ENCODE results near the gene MAP3K7CL. TPM values are rescaled to one million over a fixed set of nuclear protein-coding genes. Genes with fewer than 3 reads are reported as not detected.

Gene MAP3K7CL
- total and polyA plus RNA-seq, 2 of the 8 experiments (the other 6 are each of a cell fraction or from before 2014, with no cell fraction given), result not detected

DNA sequence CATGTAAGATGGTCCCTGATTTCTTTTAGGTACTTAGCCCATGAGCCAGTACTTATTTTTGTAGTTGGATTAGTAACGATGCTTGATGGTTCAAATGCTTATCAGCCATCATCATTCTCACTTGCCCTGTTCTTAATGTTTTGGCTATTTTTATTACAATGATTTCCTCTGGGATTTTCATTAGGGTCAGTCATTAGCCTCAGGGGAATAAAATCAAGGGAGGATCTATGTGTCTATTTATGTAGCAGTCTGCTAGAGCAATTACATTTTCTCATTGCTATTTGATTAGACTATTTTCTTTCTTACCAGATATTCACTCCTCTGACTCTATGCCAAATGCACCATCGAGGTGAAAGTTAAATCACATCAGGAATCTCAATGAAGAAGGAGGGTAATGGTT, 46.1 kb upstream of the MAP3K7CL start:
- no peaks in the 10 kb centered on the region; a peak in 1 of 7 replicates for H3K27me3 ChIP-seq (replicated peaks in 1 of 4; ENCODE audit: control insufficient read depth in 3 of 4, extremely low read depth in 1 of 4, insufficient read depth in 3 of 4, low read length in 3 of 4)
- no peaks in the 10 kb centered on the region for H3K79me2 ChIP-seq (ENCODE audit: control insufficient read depth in 1 of 2, insufficient read depth in 2 of 2, low read length in 2 of 2)
- FAIRE-seq (no peak), DNase-seq (ENCODE audit: low read depth in 1 of 2, low spot score in 2 of 2) (no peak)
- peaks cover 0 to 3% (median 0%) of the 10 kb centered on the region in 4 experiments; a peak in 1 of 7 replicates for H3K4me1 ChIP-seq (replicated peaks in 1 of 4; ENCODE audit: control insufficient read depth in 3 of 4, insufficient read depth in 4 of 4, low read length in 3 of 4)
- H3K79me1 ChIP-seq (ENCODE audit: low read depth, low read length), result no peaks in the 10 kb centered on the region
- H3K14ac ChIP-seq (ENCODE audit: insufficient read length), result no peak overlapping the region
- H2BK15ac ChIP-seq (ENCODE audit: low read length), result no peak overlapping the region
- no peak overlapping the region for H3K4me3 ChIP-seq (ENCODE audit: extremely low read depth in 1 of 4, insufficient read depth in 2 of 4, low read depth in 3 of 4, low read length in 4 of 4)
- ChIA-PET POLR2A (ENCODE audit: partially characterized antibody) (no interaction called here), CTCF (ENCODE audit: partially characterized antibody) (interaction anchor here (0.6 to 0.9 kb wide), 2 partner anchors 153 to 1057 kb away, joined by 3 read pairs; no protein-coding TSS in a partner anchor)
- H3K9ac ChIP-seq (replicated peaks in 1 of 4; ENCODE audit: extremely low read depth in 1 of 4, low read depth in 3 of 4, low read length in 3 of 4), result no peak overlapping the region
- H2AFZ ChIP-seq (ENCODE audit: low read length), result no peak overlapping the region
- no peak overlapping the region for H3K23ac ChIP-seq (ENCODE audit: insufficient read length)
- H3K4me2 ChIP-seq (ENCODE audit: insufficient read depth in 1 of 2, low read depth in 2 of 2, low read length in 2 of 2), result no peak overlapping the region
- WGBS, 2 experiments (ENCODE audit: extremely low coverage in 1 of 2, insufficient coverage in 1 of 2, insufficient read length in 1 of 2, insufficient replicate concordance in 2 of 2, low coverage in 1 of 2, low lambda C conversion rate in 2 of 2, missing lambda C conversion rate in 1 of 2), result 92% methylated on average over 2 of the region's 2 CpGs; no CpG with 5 or more reads in 1 of the 2 experiments
- no peak overlapping the region for H2BK12ac ChIP-seq (ENCODE audit: low read depth, low read length)
- H4K8ac ChIP-seq (ENCODE audit: extremely low read depth, insufficient read depth, low read length), result no peak overlapping the region
- H3K23me2 ChIP-seq (ENCODE audit: low read depth, low read length), result no peaks in the 10 kb centered on the region
- H2BK120ac ChIP-seq (replicated peaks; ENCODE audit: low read depth, low read length), result no peak overlapping the region
- no peak overlapping the region for H3K18ac ChIP-seq (ENCODE audit: extremely low read depth, low read length)
- no peak overlapping the region for H2AK5ac ChIP-seq (ENCODE audit: low read depth, low read length)
- H4K91ac ChIP-seq (replicated peaks; ENCODE audit: insufficient read length, low read length), result no peak overlapping the region
- no peak overlapping the region for H4K5ac ChIP-seq (ENCODE audit: insufficient read length, low read depth, low read length)
- no peak overlapping the region for H2BK20ac ChIP-seq (ENCODE audit: low read length)
- H3K36me3 ChIP-seq (ENCODE audit: control insufficient read depth in 2 of 4, insufficient read depth in 4 of 4, low read length in 3 of 4), result no peaks in the 10 kb centered on the region
- no peak overlapping the region for H2BK5ac ChIP-seq (ENCODE audit: low read depth, low read length)
- no peak overlapping the region for H3K56ac ChIP-seq (replicated peaks; ENCODE audit: insufficient read length, low read depth, low read length)
- no peak overlapping the region for H3K27ac ChIP-seq (ENCODE audit: low read depth, low read length)
- H3K4ac ChIP-seq (replicated peaks; ENCODE audit: insufficient read length, low read depth, low read length), result no peak overlapping the region
- TF ChIP-seq BRCA1 (IDR thresholded peaks at IDR 0.05; ENCODE audit: low read depth, low read length) (no peak), SIN3A (conservative IDR thresholded peaks at IDR 0.05 in 1 of 2, IDR thresholded peaks at IDR 0.05 in 1 of 2; ENCODE audit: low read depth in 1 of 2, low read length in 2 of 2) (no peak), CBX8 (IDR thresholded peaks at IDR 0.05; ENCODE audit: borderline replicate concordance, low read depth, low read length) (no peak), SP1 (IDR thresholded peaks at IDR 0.05; ENCODE audit: low read depth, low read length) (no peak), KDM4A (IDR thresholded peaks at IDR 0.05; ENCODE audit: low read depth, low read length, severe bottlenecking) (no peak), EGR1 (IDR thresholded peaks at IDR 0.05; ENCODE audit: borderline replicate concordance, low read depth, low read length) (no peak), EZH2 (IDR thresholded peaks at IDR 0.05; ENCODE audit: low read depth, low read length, severe bottlenecking) (no peak)
- H3K9me3 ChIP-seq (ENCODE audit: insufficient read depth in 2 of 2, low read depth in 1 of 2, low read length in 1 of 2), result no peaks in the 10 kb centered on the region
- no peaks in the 10 kb centered on the region for H4K20me1 ChIP-seq (replicated peaks in 1 of 2; ENCODE audit: control insufficient read depth in 1 of 2, insufficient read depth in 2 of 2, low read length in 2 of 2)
